PC-9 (cell line): ENCODE results near the gene HSPBAP1.

Source experiments
- EZH2 ChIP-seq: fragments of 200-600 bp; sonication (generic); IDR thresholded peaks from 2 replicates; pipeline ENCODE4 v1.8.0; 2017; ENCODE audit warnings: antibody characterized with exemption, low read depth
- TF ChIP-seq, protein P1 (sequence below): fragments of 200-600 bp; sonication (generic); conservative IDR thresholded peaks from 2 replicates; pipeline ENCODE4 v1.6.1; 2017; ENCODE audit warnings: mixed run types, antibody characterized with exemption, mild to moderate bottlenecking, moderate library complexity

DNA sequence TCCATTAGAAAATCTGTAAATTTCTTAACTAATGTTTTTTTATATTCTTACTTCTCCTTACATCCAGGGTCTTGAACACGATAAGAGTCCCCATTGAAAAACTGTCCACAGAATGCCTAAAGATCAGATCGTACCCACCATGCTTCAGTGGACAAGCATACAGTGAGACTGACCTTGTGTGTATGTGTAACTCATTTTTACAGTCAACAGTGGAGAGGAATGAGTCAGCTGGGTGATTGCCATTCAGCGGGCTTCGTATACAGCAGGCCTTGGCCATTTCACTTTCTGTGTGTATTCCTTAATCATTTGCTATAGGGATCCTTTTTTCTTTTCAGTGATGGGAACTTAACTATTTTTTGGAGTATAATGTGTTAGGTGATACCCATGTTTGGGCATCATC, 102.4 kb downstream of the HSPBAP1 start:
- TF ChIP-seq, protein P1, sequence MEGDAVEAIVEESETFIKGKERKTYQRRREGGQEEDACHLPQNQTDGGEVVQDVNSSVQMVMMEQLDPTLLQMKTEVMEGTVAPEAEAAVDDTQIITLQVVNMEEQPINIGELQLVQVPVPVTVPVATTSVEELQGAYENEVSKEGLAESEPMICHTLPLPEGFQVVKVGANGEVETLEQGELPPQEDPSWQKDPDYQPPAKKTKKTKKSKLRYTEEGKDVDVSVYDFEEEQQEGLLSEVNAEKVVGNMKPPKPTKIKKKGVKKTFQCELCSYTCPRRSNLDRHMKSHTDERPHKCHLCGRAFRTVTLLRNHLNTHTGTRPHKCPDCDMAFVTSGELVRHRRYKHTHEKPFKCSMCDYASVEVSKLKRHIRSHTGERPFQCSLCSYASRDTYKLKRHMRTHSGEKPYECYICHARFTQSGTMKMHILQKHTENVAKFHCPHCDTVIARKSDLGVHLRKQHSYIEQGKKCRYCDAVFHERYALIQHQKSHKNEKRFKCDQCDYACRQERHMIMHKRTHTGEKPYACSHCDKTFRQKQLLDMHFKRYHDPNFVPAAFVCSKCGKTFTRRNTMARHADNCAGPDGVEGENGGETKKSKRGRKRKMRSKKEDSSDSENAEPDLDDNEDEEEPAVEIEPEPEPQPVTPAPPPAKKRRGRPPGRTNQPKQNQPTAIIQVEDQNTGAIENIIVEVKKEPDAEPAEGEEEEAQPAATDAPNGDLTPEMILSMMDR = no peak
- no peak for TF ChIP-seq EZH2
